ENCODE data around the gene WNT7B.
A peak's percentile ranks its signal among the peaks of the same experiment; 100 is the strongest.

Gene WNT7B

GRCh38 chr22:45889093-45889538 is 87.8 kb downstream of the WNT7B start:
- DNase-seq: no peak
- intact Hi-C loops (cut with DNase I; ENCODE audit: low total_unique reads): no loop called here
- Histone ChIP-seq H3K9me3 (no peaks in the 10 kb centered on the region), H3K27ac (no peak overlapping the region), H3K4me1 (peaks cover 0 to 7% (median 3%) of the 10 kb centered on the region in 4 donors), H3K27me3 (peaks cover 0 to 89% of the 10 kb centered on the region in 2 donors), H3K4me3 (no peak overlapping the region), H3K36me3 (no peaks in the 10 kb centered on the region)
- no peak for TF ChIP-seq CTCF (IDR thresholded peaks at IDR 0.05)

GRCh38 chr22:45888221-45889092 is 88.5 kb downstream of the WNT7B start:
- Histone ChIP-seq H3K27ac (no peak overlapping the region), H3K36me3 (no peaks in the 10 kb centered on the region), H3K4me3 (no peak overlapping the region), H3K4me1 (peaks cover 0 to 7% (median 3%) of the 10 kb centered on the region in 4 donors), H3K9me3 (no peaks in the 10 kb centered on the region), H3K27me3 (peaks cover 0 to 89% of the 10 kb centered on the region in 2 donors)
- no peak for TF ChIP-seq CTCF (IDR thresholded peaks at IDR 0.05)
- DNase-seq: no peak
- intact Hi-C loops (cut with DNase I; ENCODE audit: low total_unique reads): no loop called here

DNA sequence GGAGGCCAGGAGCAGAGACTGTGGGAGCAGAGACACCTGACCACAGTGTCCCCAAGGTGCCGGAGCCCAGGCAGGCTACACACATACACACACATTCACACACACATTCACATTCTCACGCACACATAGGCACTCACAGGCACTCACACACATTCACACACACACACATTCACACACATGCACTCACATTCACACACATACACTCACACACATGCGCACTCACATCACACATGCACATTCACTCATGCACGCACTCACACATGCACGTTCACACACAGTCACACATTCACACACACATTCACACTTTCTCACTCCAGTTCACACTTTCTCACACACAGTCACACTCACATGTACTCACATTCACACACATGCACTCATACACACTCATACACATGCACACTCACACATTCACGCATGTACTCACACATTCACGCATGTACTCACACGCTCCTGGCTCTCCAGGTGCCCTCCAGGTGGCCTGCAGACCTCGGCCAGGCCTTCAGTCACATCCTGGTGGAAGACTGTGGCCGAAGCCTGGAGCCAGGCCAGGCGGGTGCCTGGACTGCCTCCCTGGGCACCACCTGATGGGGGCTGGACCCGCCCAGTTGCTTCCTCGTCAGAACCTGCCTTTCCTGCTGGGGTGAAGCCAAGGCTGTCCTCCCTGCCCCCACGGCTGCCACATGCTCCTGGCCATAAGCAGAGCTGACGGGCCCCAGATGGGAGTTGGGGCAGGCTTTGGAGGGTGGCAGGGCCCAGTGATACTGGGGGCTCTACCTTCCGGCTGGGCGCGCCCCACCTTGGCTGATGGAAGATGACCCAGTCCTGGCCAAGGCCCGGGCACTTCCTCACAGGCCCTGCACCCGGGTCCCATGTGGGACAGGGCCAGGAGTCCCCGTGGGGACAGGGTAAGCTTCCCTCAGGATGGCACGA is 89.5 kb downstream of the WNT7B start:
- intact Hi-C loops (cut with DNase I; ENCODE audit: low total_unique reads): no loop called here
- no peak for TF ChIP-seq CTCF (IDR thresholded peaks at IDR 0.05)
- peaks cover 0 to 89% of the 10 kb centered on the region in 2 donors for H3K27me3 ChIP-seq
- DNase-seq: peak in 1 of 2 donors; percentile 51
- no peaks in the 10 kb centered on the region for H3K36me3 ChIP-seq
- no peak overlapping the region for H3K4me3 ChIP-seq
- H3K27ac ChIP-seq: no peak overlapping the region
- H3K4me1 ChIP-seq: peaks cover 0 to 7% (median 3%) of the 10 kb centered on the region in 4 donors
- H3K9me3 ChIP-seq: no peaks in the 10 kb centered on the region

- Histone ChIP-seq H3K27ac (no peak overlapping the region), H3K27me3 (peaks cover 0 to 89% of the 10 kb centered on the region in 2 donors), H3K4me3 (no peak overlapping the region), H3K4me1 (peaks cover 0 to 9% (median 3%) of the 10 kb centered on the region in 4 donors), H3K36me3 (no peaks in the 10 kb centered on the region), H3K9me3 (no peaks in the 10 kb centered on the region)
- no peak for TF ChIP-seq CTCF (IDR thresholded peaks at IDR 0.05)
- peak in 1 of 2 donors; percentile 35 for DNase-seq
- intact Hi-C loops (cut with DNase I; ENCODE audit: low total_unique reads): no loop called here
Measured at GRCh38 chr22:45886540-45886939, 90.4 kb downstream of the WNT7B start.

- Histone ChIP-seq H3K27ac (no peak overlapping the region), H3K4me3 (no peak overlapping the region), H3K9me3 (no peaks in the 10 kb centered on the region), H3K4me1 (peaks cover 0 to 15% (median 5%) of the 10 kb centered on the region in 4 donors), H3K27me3 (peaks cover 0 to 90% of the 10 kb centered on the region in 2 donors), H3K36me3 (no peaks in the 10 kb centered on the region)
- intact Hi-C loops (cut with DNase I; ENCODE audit: low total_unique reads): no loop called here
- peak in 1 of 2 donors; percentile 61 for DNase-seq
- TF ChIP-seq CTCF (IDR thresholded peaks at IDR 0.05): no peak
Measured at GRCh38 chr22:45885941-45886395, 91.0 kb downstream of the WNT7B start.

Measured in tibial artery (tissue), 4 donors.